Stimulated activated CD4-positive, alpha-beta T cell treated with anti-CD3 and anti-CD28 coated beads, TNF-alpha, amount 100 ng/mL, for 48 hours (primary cell): ENCODE data around the gene BCL2L12.
"Not testable (repeated sequence)": the region's sequence is repeated elsewhere in the genome, so short reads cannot be mapped to it uniquely, and the experiment has no call there.

Source experiments
- DNase-seq, 3 donors: peaks; one replicate each; pipeline ENCODE4 v3.0.0-alpha.2; 2020; ENCODE audit warnings: low read depth in 3 of 3

The BCL2L12 gene

DNA sequence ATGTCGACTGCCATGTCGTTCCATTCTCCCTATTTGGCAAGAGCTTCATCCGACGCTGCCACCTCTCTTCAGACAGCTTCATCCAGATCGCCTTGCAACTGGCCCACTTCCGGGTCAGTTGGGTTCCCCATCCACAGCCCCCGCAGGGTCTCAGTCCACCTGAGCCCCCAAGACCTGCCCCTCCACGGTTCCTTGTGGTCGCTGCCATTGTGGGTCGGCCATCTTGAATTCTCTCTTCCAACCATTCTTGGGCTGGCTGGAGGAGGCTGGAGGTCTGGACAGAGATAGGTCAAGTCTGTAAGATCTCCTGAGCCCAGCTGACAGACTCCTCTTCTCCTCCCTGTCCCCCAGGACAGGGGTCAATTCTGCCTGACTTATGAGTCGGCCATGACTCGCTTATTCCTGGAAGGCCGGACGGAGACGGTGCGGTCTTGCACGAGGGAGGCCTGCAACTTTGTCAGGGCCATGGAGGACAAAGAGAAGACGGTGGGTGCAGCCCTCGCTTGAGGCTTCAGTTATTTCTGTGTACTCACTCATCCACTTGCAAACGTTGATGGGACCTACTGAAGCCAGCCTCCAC is 44.7 kb downstream of the BCL2L12 start:
- no peak for DNase-seq

GRCh38 chr19:49712397-49712859 is 46.7 kb downstream of the BCL2L12 start:
- no peak for DNase-seq

DNA sequence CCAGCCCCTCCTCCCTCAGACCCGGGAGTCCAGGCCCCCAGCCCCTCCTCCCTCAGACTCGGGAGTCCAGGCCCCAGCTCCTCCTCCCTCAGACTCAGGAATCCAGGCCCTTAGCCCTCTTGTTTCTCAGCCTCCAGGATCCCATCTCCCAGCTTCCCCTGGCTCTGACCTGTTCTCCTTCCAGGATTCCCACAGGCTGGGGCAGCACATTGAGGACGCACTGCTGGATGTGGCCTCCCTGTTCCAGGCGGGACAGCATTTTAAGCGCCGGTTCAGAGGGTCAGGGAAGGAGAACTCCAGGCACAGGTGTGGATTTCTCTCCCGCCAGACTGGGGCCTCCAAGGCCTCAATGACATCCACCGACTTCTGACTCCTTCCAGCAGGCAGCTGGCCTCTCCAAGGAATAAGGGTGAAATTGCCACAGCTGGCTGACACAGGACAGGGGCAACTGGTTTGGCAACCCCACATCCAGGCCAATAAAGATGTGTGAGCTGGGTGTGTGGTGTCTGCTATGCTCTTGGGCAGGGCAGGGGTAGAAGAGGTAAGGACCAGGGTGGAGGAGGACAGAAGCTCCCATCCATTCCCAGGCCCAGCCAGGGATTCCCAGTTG is 47.6 kb downstream of the BCL2L12 start:
- DNase-seq, result no peak

DNA sequence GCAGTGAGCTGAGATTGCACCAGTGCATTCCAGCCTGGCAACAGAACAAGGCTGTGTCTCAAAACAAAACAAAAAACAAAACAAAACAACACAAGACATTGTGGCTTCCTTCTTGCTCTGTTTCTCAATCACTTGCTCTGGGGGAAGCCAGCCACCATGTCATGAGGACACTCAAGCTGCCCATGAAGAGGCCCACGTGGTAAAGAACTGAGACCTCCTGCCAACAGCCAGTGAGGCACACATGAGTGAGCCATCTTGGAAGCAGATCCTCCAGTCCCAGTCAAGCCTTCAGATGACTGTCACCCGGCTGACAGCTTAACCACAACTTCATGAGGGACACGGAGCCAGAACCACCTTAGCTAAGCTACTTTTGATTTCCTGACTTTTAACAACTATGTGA is 50.4 kb downstream of the BCL2L12 start:
- DNase-seq, result no peak

- DNase-seq, result no peak
Measured at GRCh38 chr19:49718511-49718910, 52.8 kb downstream of the BCL2L12 start.

GRCh38 chr19:49718991-49719390 is 53.3 kb downstream of the BCL2L12 start:
- DNase-seq, result no peak

DNA sequence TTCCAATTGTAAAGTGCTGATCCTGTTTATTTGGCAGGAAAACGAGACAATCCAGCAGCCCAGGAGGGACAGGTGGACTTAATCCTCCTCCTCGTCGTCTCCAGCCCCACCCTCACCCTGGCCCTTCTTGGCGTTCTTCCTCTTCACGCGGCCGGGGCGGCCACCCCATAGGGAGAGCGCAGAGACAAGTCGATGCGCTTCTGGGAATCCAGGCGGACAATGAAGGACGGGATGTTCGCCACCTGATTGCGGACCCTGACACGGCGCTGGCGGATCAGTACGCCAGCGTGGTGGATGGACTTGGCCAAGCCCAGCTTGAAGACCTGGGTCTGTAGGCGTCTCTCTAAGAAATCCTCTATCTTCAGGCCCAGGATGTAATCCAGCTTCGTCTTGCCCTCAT is 53.7 kb downstream of the BCL2L12 start:
- DNase-seq, result not testable (repeated sequence)
